ENCODE results near the gene ZNF317. TPM values are rescaled to one million over a fixed set of nuclear protein-coding genes. Genes with fewer than 3 reads are reported as not detected.

The ZNF317 gene
- total RNA-seq, result 21.3 and 22.9 TPM in 2 replicates

- Histone ChIP-seq H3K27me3 (ENCODE audit: control insufficient read depth, insufficient read depth, low read length) (no peaks in the 10 kb centered on the region), H3K36me3 (ENCODE audit: control insufficient read depth, insufficient read depth, low read length) (no peaks in the 10 kb centered on the region), H3K4me3 (ENCODE audit: low read depth, low read length) (peak within 1 kb of the TSS; percentile 99)
- peak; percentile 77 for DNase-seq (ENCODE audit: low read depth)
- TF ChIP-seq CTCF (IDR thresholded peaks at IDR 0.05; ENCODE audit: insufficient read depth, low read length, poor library complexity, severe bottlenecking), result no peak
Observed at GRCh38 chr19:9140159-9140874, at the start of gene ZNF317. ZNF317 (plus strand) TSS chr19:9140397; CDS start chr19:9156017, 15,620 bp downstream.

- TF ChIP-seq CTCF (IDR thresholded peaks at IDR 0.05; ENCODE audit: insufficient read depth, low read length, poor library complexity, severe bottlenecking), result no peak
- Histone ChIP-seq H3K27me3 (ENCODE audit: control insufficient read depth, insufficient read depth, low read length) (no peaks in the 10 kb centered on the region), H3K4me3 (ENCODE audit: low read depth, low read length) (no peak within 1 kb of the TSS), H3K36me3 (ENCODE audit: control insufficient read depth, insufficient read depth, low read length) (no peaks in the 10 kb centered on the region)
- no peak for DNase-seq (ENCODE audit: low read depth)
Observed at GRCh38 chr19:9107375-9107774, 32.8 kb upstream of the ZNF317 start, which contains the start of gene OR7G2. OR7G2 (minus strand) TSS chr19:9107475; CDS start chr19:9103243, 4,232 bp downstream.

GRCh38 chr19:9109959-9110358 is 30.2 kb upstream of the ZNF317 start:
- Histone ChIP-seq H3K27me3 (ENCODE audit: control insufficient read depth, insufficient read depth, low read length) (no peaks in the 10 kb centered on the region), H3K36me3 (ENCODE audit: control insufficient read depth, insufficient read depth, low read length) (no peaks in the 10 kb centered on the region), H3K4me3 (ENCODE audit: low read depth, low read length) (no peak overlapping the region)
- DNase-seq (ENCODE audit: low read depth), result no peak
- no peak for TF ChIP-seq CTCF (IDR thresholded peaks at IDR 0.05; ENCODE audit: insufficient read depth, low read length, poor library complexity, severe bottlenecking)

- H3K36me3 ChIP-seq (ENCODE audit: control insufficient read depth, insufficient read depth, low read length), result no peaks in the 10 kb centered on the region
- DNase-seq (ENCODE audit: low read depth), result no peak
- TF ChIP-seq CTCF (IDR thresholded peaks at IDR 0.05; ENCODE audit: insufficient read depth, low read length, poor library complexity, severe bottlenecking), result no peak
- no peaks in the 10 kb centered on the region for H3K27me3 ChIP-seq (ENCODE audit: control insufficient read depth, insufficient read depth, low read length)
- H3K4me3 ChIP-seq (ENCODE audit: low read depth, low read length), result no peak within 1 kb of the TSS
Observed at GRCh38 chr19:9115307-9115813, 24.8 kb upstream of the ZNF317 start, which contains the start of gene OR7G1. OR7G1 (minus strand) TSS chr19:9115763; CDS start chr19:9115763, 0 bp downstream.

- no peak for TF ChIP-seq CTCF (IDR thresholded peaks at IDR 0.05; ENCODE audit: insufficient read depth, low read length, poor library complexity, severe bottlenecking)
- Histone ChIP-seq H3K27me3 (ENCODE audit: control insufficient read depth, insufficient read depth, low read length) (no peaks in the 10 kb centered on the region), H3K36me3 (ENCODE audit: control insufficient read depth, insufficient read depth, low read length) (no peaks in the 10 kb centered on the region), H3K4me3 (ENCODE audit: low read depth, low read length) (no peak overlapping the region)
- DNase-seq (ENCODE audit: low read depth), result no peak
Observed at GRCh38 chr19:9116547-9116946, 23.6 kb upstream of the ZNF317 start.
